HG03060 (cell line): ENCODE results near the gene PKN1.
"Not testable (repeated sequence)": the region's sequence is repeated elsewhere in the genome, so short reads cannot be mapped to it uniquely, and the experiment has no call there.

ENCODE experiments used
- ATAC-seq: cut with Tn5 transposase; IDR thresholded peaks from one replicate; pipeline ENCODE4 v1.9.1; 2021; ENCODE audit warnings: low read depth, moderate number of reproducible peaks; ENCODE audit not compliant: unreplicated experiment

PKN1 gene

GRCh38 chr19:14479309-14479974 lies 46.3 kb downstream of the PKN1 start:
- ATAC-seq: no peak

DNA sequence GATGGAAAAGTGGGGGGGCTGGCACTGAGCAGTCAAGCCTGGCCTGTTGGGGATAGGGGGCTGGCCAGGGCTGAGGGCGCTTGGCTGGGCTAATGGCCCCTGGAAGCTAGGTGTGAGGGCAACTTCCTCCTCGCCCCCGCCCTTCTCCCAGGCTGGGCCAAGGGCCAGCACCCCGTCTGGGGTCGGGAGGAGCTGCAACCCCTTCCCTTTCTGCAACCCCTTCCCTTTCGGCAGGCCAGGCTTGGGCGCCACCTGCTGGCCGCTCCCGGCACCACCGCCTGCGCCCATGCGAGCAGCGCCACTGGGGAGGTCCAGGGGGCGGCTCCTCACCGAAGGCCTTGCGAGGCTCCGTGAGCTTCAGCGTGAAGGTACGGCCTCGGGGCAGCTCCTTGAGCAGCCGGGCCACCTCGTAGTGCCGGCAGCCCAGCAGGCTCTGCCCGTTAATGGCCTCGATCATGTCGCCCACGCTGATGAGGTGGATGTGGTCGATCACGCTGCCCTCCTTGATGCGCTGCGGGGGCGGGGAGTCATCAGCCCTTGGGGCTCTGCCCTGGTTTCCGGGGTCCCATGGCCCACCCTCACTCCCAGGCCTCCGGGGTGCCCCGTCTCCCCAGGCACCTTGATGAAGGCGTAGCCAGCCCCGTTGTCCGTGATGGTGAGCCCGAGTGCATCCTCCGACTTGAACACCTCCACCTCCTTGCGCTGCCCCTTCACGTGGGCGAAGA lies 47.0 kb downstream of the PKN1 start:
- ATAC-seq: no peak

GRCh38 chr19:14480700-14481079 lies 47.6 kb downstream of the PKN1 start:
- no peak for ATAC-seq

- ATAC-seq: no peak
Observed at GRCh38 chr19:14482172-14482941, 49.3 kb downstream of the PKN1 start.

GRCh38 chr19:14487370-14488125 lies 54.4 kb downstream of the PKN1 start:
- ATAC-seq: no peak

GRCh38 chr19:14492756-14493337 lies 59.7 kb downstream of the PKN1 start:
- no peak for ATAC-seq

DNA sequence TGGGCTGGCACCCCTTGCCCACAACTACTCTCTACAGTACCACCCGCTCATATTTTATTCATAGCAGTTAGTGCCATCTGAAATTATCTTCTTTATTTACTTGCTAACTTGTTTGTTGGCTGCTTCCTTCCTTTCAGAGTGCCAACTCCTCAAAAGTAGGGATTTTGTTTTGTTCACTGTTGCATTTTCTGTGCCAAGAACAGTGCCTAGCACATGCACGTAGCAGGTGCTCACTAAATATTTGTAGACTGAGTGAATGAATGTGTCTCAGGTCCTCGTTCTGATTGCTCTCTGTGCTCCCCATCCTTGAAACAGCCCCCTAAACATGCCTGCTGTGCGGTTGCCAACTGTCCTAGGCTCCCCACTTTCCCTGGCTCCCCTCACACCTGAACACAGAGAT lies 61.3 kb downstream of the PKN1 start:
- no peak for ATAC-seq

- no peak for ATAC-seq
Observed at GRCh38 chr19:14494910-14495671, 62.0 kb downstream of the PKN1 start.

GRCh38 chr19:14495672-14496028 lies 62.5 kb downstream of the PKN1 start:
- no peak for ATAC-seq

- no peak for ATAC-seq
Observed at GRCh38 chr19:14496029-14496833, 63.1 kb downstream of the PKN1 start, which contains the start of gene GIPC1. Gene GIPC1, minus strand, starts transcription at chr19:14496127. Its CDS starts 13,151 bp downstream, at chr19:14482976.

- no peak for ATAC-seq
Observed at GRCh38 chr19:14496834-14497227, 63.7 kb downstream of the PKN1 start.

DNA sequence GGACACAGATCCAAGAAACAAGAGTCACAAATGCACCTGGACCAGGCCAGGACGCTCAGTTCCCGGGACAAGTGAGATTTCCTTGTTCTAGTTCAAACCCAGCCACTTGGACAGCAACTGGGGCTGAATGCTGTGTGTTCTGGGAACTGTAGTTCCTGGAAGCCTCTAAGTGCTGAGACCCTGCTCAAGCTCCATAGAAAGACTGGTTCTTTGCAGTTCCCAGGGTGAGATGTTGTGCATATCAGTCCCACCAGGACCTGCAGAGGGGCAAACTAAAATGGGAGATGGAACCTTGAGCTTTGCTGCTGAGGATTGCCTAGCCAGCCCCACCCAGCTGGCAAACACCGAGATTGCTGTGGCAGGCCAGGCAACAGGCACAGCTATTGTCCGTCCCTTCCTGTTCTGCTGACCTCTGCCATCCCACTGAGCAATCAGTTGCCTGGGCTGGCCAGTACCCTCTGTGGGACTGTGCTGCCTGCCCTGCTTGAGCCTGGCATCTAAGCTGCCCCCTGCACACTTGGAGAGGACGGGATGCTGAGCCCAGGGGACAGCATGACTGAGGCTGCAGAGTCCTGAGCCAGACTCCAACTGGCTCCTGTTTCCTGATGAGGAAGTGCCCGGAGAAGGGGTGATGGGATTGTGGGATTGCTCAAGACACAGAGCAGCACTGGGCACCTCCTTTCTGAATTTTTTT lies 64.3 kb downstream of the PKN1 start:
- no peak for ATAC-seq

GRCh38 chr19:14502334-14503092 lies 69.4 kb downstream of the PKN1 start:
- ATAC-seq: no peak

DNA sequence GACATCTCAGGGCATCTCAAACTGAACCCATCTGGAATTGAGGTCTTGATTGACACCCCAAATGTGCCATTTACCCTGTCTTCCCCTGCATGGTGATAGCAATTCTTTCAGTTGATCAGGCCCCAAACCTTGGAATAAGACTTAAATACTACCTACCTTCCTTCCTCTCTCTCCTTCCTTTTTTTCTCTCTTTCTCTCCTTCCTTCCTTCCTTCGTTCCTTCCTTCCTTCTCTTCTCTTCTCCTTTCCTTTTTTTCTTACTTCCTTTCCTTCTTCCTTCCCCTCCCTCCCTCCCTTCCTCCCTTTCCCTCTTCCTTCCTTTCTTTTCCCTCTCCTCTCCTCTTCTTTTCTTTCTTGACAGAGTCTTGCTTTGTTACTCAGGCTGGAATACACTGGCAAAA lies 70.2 kb downstream of the PKN1 start:
- no peak for ATAC-seq

- ATAC-seq: not testable (repeated sequence)
Observed at GRCh38 chr19:14504575-14504974, 71.5 kb downstream of the PKN1 start.

DNA sequence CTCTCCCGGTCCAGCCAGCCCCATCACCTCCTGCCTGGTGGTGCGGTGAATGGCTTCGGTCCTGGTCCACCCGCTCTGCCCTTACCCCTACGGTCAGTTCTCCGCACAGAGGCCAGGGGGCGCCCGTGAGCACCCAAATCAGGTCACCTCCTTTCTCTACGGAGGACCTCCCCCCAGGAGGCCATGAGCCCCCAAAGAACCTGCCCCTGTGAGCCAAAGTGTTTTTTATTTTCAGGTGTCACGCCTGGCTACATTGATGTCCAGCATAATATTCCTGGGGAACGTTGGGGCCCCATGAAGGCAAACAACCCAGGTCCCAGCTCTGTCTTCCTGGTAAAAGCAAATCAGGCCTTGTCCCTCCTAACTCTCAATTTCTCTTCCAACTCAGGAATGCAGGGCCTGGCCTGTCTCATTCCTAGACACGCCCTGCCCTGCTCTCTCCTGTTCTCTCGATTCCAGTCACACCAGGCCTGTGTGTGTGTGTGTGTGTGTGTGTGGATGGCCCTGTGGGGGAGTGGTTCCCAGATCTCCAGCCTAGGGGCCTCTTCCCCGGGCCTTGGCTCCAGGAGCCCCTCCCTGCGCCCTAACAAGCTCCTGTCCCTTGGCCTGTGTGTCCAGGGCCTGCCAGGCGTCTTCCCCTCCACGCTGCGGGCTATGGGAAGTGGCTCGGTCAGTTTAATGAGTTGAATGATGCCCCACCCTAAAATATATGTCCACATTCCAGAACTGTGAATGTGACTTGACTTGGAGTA lies 72.6 kb downstream of the PKN1 start:
- no peak for ATAC-seq
